ENCODE results near the gene TMBIM1.
A peak's percentile ranks its signal among the peaks of the same experiment; 100 is the strongest.

Gene TMBIM1, protein sequence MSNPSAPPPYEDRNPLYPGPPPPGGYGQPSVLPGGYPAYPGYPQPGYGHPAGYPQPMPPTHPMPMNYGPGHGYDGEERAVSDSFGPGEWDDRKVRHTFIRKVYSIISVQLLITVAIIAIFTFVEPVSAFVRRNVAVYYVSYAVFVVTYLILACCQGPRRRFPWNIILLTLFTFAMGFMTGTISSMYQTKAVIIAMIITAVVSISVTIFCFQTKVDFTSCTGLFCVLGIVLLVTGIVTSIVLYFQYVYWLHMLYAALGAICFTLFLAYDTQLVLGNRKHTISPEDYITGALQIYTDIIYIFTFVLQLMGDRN

DNA sequence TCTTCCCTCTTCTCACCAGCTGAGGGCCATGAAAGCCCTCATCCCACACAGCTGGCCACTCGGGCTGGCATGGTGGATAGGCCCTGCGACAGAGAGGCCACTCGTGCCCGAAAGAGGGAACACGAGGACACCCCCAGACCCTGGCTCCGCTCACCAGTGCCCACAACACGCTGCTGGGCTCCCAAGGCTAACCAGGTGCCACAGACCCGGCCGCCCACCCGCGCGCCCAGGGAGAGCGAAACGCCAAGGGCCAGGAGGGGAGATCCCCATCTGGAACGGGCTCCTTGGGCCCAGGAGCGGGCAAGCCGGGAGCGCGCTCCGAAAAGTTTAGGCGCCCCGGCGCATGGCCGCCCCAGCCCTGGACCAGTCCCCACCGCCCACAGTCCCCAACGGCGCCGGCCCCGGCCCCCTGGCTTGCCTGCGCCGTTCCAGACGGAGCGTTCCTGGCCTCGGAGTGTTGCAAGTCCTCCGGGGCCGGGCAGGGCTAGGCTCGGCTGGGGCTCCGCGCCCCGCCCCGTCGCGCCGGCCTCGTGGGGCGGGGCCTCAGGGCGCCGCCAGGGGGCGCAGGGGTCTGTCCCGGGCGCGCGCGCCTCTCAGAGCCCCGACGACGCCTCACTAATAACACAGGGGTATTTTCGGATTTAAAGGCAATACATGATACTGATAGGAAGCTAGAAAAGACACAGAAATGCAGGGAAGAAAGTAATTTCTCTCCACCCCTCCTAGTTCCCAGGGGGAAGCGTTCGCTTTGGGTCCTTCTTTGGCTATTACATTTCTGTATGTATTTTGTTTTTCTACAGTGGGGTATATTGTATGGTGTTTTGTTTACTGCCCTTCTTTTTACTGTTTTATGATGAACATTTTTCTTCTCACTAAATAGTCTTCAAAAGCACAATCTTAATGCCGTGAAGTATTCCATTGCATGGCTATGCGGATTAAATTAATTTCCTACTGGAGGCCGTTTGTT, at the start of gene TMBIM1:
TMBIM1 (minus strand) TSS at position 456 of the 967 bp plus-strand sequence. CDS start 10,362 bp downstream, outside the sequence.
- peak; percentile 77 for DNase-seq

DNA sequence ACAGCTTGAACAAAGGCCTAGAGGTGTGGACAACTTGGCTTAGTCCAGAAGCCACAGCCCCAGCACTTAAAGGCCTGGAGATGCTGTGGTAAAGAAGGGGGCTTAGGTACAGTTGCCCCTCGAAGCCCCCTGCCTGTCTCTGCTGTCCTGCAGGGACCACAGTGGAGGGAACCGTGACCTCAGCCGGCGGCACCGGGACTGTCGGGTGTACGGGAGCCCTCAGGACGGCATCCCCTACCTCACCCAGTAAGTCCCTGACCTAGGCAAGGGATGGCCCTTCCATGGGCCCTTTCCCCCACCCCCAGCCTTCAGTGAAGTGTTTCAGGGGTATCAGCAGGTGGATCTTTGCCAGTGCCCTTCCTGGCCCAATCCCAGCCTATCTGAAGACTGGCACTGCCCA, 49.1 kb upstream of the TMBIM1 start:
- no peak for DNase-seq

DNA sequence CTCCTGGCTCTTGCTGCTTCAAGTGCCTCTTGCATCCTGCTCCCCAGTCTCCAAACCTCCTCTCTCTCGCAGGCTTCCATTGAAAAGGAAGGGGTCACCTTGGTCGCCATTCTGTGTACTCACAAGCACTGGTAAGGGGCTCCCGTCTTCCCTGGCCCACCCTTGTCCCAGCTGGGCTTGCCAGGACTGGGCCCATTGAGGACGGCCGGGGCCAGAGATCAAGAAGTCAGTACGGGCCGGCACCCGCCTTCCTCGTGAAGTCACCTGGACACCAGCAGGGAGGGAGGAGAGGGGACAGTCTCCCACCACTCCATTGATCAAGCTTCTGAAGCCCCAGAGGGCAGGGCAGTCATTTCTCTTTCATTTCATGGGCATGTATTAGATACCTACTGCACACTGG, 48.4 kb upstream of the TMBIM1 start:
- no peak for DNase-seq

DNA sequence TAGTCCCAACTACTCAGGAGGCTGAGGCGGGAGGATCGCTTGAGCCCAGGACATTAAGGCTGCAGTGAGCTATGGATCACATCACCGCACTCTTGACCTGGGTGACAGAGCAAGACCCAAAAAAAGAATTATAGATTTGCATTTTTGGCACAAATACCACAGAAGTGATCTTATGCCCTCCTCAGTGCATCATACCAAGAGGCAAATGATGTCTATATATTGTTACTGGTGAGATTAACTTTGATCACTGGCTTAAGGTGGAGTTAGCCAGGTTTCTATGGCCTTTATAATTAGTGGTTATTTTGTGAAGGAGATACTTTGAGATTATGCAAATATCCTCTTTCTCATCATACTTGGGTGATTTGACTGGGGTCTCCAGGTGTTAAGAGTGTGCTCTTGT, 42.2 kb upstream of the TMBIM1 start:
- DNase-seq: no peak

DNA sequence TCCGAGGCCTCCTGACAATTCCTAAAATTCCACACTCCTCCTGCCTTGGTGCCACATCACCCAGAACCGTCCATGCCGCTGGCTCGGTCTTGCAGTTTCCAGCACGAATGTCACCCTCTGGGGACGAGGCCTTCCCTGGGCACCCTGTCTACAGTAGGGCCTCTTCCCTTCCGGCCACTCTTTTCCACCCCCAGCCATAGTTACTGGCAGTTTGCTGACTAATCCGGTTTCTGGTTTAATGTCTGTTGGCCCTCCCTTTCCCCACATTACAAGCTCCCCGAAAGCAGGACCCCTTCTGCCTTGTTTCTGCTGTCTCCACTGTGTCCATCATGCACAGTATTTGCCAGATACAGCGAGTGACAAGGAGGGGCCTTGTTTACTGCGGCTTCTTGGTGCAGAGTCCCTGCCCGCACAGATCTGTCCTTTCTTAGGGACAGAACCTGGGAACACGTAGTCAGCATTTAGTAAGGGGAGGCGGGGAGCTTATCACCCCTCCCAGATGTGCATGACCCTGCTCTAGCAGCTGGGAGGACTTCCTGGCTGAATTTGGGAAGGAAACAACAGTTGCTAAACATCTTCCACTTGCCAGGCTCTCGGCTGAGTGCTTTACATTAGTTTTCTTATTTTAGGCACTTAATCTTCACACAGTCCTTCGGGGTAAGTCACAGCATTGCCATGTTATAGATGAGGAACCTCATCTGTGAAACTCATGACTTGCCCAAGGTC, 40.8 kb upstream of the TMBIM1 start:
- no peak for DNase-seq

DNA sequence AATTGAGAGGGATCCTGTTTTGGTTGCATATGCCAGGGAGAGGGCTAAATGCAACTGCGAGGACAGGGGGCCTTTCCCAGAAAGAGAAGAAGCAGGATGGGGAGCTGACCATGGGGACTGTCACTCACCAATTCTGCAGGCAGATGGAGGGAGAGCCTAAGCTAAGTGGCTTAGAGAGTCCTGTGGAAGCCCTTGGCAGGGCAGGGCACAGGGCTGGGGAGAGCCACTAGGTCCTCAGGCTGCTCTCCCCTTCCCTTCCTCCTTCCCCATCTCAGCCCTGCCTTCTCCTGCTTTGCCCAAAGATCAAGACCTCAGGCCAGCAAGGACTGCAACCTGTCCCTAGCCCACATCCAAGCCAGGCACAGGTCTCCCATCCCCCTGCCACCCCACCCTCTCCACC, 40.0 kb upstream of the TMBIM1 start:
- no peak for DNase-seq

DNA sequence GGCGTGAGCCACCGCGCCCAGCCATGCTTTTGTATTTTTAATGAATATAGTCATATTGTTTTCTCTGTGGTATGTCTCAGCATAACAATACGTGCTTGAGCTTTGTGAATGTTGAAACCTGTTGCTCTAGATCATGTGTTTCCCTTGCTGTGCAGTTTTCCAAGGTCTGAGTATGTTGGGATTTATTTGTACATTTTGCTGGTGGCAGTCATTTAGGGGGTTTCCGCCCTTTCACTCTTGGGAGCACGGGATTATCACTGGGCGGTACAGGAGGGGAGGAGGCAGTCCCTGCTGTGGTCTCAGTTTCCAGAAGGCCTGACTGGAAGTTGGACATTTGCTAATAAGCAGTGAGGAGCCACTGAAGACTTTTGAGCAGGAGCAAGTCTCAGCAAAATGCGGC, 39.4 kb upstream of the TMBIM1 start:
- no peak for DNase-seq

DNA sequence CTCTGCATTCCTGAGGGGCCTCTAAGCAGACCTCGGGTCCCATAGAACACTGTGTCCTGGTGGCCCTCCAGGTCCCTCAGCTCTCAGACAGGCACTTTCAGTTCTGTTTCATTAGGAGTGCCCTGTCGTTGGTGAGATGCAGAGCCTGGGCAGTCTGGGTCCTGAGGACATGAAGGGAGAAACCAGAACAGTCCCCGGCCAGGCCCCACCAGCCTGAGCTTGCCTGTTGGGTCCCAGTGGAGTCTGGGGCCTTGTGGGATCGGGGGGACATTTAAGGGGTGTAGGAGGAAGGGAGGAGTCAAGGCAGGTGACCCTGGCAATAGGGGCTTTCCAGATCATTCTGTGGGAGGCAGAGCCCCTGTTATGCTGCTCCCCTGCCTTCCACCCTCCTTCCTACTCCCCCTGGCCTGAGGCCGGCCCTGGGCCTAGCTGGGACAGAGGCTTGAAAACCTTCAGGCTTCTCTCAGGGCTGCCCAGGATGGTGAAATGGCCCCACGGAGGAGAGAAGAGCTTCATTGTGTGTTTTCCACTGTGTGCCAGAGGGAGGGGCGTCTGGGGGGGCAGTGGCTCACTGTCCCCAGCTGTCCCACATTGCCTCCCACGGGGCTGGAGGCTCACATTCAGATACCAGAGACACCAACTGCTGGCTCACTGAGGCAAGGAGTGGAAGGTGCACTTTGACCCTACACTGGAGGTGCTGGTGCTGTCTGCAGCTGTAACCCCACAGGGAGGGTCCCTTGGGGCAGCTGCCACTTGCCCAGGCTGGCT, 37.7 kb upstream of the TMBIM1 start:
- no peak for DNase-seq

DNA sequence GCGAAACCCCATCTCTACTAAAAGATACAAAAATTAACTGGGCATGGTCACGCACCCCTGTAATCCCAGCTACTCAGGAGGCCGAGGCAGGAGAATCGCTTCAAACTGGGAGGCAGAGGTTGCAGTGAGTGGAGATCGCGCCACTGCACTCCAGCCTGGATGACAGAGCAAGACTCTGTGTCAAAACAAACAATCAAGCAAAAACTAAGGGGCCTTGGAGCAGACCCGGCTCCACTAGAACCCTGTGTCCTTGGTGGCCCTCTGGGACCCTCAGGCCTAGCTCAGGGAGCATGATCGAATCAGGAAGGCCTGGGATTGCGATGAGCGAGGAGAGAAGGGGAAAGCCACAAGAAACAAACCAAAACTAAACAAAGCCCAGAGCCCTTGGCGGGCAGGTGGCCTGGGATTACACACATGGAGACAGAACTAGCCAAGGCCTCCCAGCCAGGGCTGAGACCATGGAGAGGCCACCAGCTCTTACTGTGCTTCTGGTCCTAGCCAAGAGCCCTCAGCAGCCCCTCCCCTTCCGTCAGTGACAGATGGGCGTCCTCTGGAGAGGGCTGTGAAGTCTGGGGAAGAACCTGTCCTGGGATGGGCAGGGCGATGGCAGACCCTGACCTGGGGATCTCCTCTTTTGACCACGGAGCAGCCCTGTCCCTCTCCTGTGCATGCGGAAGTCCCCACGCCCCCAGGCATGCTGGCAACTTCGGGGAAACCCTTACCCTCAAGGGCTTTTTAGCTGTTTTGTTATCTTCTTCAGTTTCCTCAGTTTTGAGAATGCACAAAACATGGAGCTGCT, 36.9 kb upstream of the TMBIM1 start:
- DNase-seq: no peak

DNA sequence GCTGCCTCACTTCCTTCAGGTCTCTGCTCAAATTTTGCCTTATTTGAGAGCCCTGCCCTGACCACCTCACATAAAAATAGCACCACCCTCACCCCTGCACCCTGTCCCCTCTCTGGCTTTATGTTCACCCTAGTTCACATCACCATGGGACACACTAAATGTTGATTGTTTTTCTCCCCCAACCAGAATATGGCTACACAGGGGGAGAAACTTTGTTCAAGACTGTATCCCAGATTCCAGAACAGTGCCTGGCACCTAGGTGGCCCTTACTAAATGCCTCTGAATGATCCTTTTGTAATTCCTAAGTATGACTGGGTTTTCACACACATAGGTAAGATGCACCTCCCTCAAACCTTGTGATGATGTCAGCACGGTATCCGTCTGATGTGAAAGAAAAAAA, 36.0 kb upstream of the TMBIM1 start:
- DNase-seq: no peak

DNA sequence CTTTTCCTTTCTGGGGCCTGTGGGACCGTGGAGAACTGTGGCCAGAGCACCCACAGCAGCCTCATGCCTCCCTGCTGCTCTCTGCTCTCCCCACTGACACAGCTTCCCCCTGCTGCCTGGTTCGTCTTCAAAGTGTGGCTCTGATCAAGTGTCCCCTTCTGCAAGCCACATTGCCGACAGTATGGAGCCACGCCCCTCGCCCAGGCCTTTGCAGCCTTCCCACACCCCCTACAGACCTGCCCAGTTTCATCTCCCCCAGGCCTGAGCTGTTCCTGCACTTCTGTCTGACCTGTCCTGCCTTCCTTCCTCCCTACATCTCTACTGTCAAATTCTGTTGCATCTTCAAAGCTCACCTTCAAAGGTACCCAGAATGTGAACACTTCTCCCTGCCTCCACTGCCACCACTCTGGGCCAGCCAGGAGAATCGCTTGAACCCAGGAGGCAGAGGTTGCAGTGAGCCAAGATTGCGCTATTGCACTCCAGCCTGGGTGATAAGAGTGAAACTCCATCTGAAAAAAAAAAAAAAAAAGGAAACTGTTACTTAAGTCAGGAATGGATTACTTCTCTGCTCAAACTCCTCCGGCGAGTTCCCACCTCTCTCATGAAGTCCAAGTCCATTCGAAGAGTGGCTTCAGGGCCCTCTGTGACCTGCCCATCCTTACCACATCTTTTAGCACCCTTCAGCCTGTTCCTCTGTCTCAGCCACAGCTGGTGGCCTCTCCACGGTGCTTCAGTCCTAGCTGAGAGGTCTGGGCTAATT, 35.3 kb upstream of the TMBIM1 start:
- no peak for DNase-seq

DNA sequence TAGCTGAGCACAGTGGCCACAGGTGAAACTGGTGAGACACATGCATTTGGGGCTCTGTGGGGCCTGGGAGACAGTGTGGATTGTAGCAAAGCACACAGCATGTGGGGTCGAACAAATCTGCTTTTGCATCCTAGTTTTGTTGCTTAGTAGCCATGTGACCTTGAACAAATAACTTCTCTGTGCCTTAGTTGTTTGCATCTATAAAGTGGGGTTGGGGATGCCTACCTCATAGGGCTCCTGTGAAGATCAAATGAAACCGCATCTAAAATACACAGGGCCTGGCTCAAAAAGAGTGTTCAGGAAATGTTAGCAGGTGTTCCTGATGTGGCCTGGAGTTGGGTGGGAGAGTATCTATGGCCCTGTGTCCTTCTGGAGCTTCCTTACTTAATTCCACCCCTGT, 34.0 kb upstream of the TMBIM1 start:
- no peak for DNase-seq

DNA sequence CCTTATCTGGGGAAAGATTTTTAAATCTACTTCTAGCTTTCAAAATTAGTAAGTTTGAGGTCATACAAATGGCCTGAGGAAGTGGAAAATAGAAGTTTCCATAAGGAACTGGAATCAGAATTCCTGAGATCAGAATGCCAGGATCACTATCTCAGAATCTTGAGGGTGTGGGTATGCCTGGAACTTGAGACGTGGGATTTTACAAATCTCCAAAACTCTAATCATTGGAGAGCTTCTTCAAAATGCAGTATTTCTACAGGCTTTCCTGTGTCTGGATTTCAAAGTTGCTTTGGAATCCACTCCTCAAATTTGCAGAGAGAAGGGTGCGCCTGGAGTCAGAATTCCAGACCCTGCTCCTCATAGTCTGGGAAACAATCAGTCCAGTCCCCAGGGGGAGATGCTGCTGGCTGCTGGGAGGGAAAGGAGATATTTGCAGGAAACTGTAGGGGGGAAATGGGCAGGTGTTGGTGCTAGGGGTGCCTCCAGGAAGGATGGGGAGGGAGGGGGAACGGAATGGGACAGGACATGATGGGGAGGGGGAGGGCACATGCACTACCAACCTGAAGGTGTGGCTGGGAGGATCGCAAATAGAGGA, 33.4 kb upstream of the TMBIM1 start:
- DNase-seq: no peak

DNA sequence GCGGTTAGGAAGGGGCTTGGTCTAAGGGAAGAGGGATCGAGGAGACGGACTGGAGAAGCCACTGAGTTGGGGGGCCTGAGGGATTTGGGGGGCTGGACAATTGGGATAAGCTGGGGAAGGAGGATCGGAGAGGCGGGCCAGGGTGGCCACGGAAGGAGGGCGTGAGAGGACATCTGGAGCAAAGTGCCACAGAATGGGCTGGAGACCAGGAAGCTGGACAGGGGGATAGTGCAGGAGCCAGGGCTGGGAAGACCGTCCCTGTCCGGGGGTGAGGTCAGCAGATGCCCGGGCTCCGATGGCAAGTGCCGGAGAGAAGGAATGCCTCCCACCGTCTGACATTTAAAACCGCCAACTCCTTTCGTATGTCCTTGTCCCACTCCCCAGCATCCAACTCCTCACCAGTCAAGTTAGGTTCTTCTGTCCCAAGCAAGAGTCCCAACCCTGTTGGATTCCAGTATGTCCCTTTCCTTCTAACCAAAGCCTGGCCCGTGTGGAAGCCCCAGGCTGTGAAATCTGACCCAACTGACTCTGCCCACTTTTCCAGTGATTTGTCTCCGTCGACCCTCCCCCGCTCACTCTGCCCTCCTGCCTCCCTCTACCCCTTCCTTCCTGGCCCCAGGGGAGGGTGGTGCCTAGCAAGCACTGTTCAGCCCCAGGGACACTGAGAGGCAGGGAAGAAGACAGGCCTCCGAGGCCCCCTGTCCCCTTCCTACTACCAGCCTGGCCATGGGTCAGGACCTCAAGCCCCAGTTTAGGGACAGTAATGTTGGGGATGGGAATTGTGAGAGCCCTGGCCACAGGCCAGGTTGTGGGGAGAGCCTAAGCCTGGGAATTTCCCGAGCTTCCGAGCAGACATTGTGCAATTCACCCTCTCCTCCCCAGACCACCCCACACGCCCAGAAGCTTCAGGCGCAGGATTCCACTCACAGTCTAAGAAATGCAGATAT, 31.5 kb upstream of the TMBIM1 start:
- DNase-seq: no peak

DNA sequence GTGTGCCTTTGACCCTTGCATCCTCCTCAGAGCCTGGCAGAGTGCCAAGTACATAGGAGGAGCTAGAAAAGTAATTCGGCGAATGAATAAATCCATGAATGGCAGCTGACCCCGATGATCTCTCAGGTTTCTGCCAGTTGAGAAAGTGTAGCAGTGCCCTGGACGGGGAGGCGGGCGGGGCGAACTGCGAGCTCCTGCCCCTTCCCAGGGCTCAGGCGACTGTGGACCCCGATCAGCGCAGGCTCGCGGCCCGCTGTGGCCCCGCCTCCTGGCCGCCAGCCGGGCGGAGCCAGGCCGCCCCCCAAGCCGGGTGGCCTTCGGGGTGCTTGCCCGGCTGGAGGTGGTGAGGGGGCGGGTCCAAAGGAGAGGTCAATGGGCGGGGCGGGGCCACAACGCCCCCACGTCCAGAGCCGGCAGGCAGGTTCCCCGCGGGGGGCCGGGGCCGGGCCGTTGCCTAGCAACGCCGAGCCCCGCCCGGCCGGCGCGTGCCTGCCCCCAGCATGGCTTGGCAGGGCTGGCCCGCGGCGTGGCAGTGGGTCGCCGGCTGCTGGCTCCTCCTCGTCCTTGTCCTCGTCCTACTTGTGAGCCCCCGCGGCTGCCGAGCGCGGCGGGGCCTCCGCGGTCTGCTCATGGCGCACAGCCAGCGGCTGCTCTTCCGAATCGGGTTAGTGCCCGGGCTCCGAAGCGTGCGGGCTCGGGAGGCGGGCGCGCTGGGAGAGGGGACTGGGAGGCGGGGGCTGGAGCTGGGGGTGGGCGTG, 30.6 kb upstream of the TMBIM1 start:
- DNase-seq: peak; percentile 11

DNA sequence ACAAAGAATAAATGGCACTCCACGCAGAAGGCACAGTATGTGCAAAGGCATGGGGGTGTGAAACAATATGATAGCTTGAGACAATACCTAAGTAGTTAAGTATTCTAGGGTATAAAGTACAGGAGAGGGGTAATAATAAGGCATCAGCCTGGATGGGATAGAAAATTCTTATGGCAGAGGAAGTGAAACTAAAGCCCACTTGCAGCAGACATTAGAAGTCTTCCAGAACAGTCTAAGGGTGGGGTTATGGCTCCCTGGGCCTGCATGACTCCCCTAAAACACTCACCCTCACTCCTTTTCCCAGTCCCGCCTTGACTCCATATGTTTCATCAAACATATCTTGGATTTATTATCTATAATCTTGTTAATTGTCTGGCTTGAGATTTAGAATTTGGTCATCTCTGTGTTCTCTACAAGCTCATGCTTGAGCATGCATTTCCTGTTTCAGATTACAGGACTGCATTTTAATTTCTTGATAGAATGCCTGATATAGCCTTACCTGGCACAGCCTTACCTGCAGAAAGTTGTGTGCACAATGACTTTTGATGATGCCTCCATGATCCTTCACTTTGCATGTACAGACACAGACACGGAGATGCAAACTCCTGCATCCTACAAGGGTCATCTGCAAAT, 28.5 kb upstream of the TMBIM1 start:
- DNase-seq: no peak

DNA sequence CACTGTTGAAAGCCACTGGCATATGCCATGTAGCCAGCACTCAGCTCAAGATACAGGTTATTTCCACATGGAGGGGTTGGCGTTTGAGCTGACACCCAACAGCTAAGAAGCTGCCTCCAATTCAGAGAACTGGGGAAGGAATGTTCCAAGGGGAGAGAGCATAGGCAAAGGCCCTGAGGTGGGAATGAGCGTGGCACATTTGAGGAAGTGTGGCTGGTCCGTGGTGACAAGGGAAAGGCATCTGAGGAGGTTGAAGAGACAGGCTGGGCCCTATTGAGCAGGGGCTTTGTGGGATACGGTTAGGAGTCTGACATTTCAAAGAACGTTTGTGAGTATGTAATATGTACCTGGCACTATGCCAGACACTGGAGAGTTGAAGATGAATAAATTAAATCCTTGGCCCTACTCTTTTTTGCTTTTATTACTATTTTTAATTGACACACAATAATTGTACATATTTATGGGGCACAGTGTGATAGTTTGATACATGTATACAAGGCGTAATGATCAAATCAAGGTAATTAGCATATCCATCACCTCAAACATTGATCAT, 27.6 kb upstream of the TMBIM1 start:
- no peak for DNase-seq

DNA sequence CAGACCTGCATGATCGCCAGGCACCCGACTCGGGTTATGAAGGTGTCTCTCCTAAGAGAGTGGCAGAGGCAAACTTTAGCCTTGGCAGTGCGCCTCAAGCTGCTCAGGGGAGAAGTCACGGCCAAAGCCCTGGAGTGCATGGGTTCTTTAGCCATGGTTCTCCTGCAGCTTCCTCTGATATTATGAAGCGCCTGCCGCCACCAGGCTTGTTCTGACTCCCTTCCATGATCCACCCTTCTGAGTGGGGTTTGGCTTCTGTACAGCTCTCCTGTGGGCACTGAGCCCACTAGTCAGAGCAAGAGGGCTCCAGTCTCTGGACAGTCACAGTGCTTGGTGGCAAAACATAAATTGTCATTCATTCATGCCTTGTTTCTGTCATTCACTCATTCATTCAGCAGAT, 25.9 kb upstream of the TMBIM1 start:
- DNase-seq: no peak
